Activated CD4-positive, alpha-beta T cell treated with anti-CD3 and anti-CD28 coated beads for 24 hours (primary cell): ENCODE data around the gene MICAL3.
"Not testable (repeated sequence)": the region's sequence is repeated elsewhere in the genome, so short reads cannot be mapped to it uniquely, and the experiment has no call there.

ENCODE experiments used
- DNase-seq, 2 donors: peaks; one replicate each; pipeline ENCODE4 v3.0.0-alpha.2; 2020; ENCODE audit warnings: low read depth in 2 of 2

The MICAL3 gene

GRCh38 chr22:17884893-17885292, 139.5 kb downstream of the MICAL3 start:
- DNase-seq, result no peak

- no peak for DNase-seq
These were observed 140.3 kb downstream of the MICAL3 start for GRCh38 chr22:17884084-17884483.

- no peak for DNase-seq
These were observed 141.0 kb downstream of the MICAL3 start for GRCh38 chr22:17883356-17883755.

GRCh38 chr22:17882727-17883126, 141.6 kb downstream of the MICAL3 start:
- DNase-seq, result no peak

GRCh38 chr22:17882162-17882561, 142.2 kb downstream of the MICAL3 start:
- no peak for DNase-seq

GRCh38 chr22:17881366-17881765, 143.0 kb downstream of the MICAL3 start:
- no peak for DNase-seq

- DNase-seq, result no peak
These were observed 143.9 kb downstream of the MICAL3 start for GRCh38 chr22:17880468-17880867.

GRCh38 chr22:17880020-17880419, 144.3 kb downstream of the MICAL3 start:
- no peak for DNase-seq

GRCh38 chr22:17878941-17879340, 145.4 kb downstream of the MICAL3 start:
- no peak for DNase-seq

GRCh38 chr22:17878186-17878694, 146.1 kb downstream of the MICAL3 start:
- no peak for DNase-seq

GRCh38 chr22:17876878-17877855, 147.2 kb downstream of the MICAL3 start:
- DNase-seq, result not testable (repeated sequence)

- no peak for DNase-seq
These were observed 148.0 kb downstream of the MICAL3 start for GRCh38 chr22:17876306-17876831.

GRCh38 chr22:17875631-17876030, 148.7 kb downstream of the MICAL3 start:
- no peak for DNase-seq

GRCh38 chr22:17875156-17875555, 149.2 kb downstream of the MICAL3 start:
- DNase-seq, result no peak

- no peak for DNase-seq
These were observed 150.0 kb downstream of the MICAL3 start for GRCh38 chr22:17874231-17874905.

GRCh38 chr22:17873804-17874203, 150.6 kb downstream of the MICAL3 start:
- no peak for DNase-seq

- DNase-seq, result no peak
These were observed 151.2 kb downstream of the MICAL3 start for GRCh38 chr22:17873116-17873515.

GRCh38 chr22:17872471-17872870, 151.9 kb downstream of the MICAL3 start:
- DNase-seq, result no peak

GRCh38 chr22:17871726-17872458, 152.5 kb downstream of the MICAL3 start:
- DNase-seq, result no peak

GRCh38 chr22:17870407-17870806, 154.0 kb downstream of the MICAL3 start:
- no peak for DNase-seq

- DNase-seq, result no peak
These were observed 154.9 kb downstream of the MICAL3 start for GRCh38 chr22:17869285-17870096.
